IPS DF 19.7 (cell line): ENCODE data around the gene ITLN1.
"Not testable (repeated sequence)": the region's sequence is repeated elsewhere in the genome, so short reads cannot be mapped to it uniquely, and the experiment has no call there.

Source experiments
- DNase-seq: peaks from one replicate; pipeline ENCODE4 v3.0.0-alpha.2; 2013; ENCODE audit warnings: low read depth, low spot score

Gene ITLN1

DNA sequence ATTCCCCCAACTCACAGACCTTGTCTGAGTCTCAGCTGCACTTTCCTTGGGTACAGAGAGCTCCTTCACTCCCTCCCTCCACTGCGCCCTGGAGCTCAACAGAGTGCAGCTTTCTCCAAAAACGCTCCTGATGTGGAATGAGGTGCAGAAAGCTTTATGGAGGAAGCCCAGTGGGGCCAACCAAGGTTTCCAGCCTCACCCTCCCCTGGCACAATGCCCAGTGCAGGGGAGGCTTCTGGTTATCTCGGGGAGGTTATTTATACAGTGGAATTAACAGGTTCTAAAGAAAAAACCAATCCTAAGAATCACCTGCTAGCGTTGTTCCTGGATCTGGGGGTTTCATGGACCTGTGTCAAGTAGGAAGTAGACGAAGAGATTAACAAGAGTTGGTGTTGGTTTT is at the start of gene ITLN1:
Gene ITLN1, minus strand, starts transcription at position 139 of the 400 bp plus-strand sequence. CDS start 303 bp downstream, outside the sequence.
- no peak for DNase-seq

DNA sequence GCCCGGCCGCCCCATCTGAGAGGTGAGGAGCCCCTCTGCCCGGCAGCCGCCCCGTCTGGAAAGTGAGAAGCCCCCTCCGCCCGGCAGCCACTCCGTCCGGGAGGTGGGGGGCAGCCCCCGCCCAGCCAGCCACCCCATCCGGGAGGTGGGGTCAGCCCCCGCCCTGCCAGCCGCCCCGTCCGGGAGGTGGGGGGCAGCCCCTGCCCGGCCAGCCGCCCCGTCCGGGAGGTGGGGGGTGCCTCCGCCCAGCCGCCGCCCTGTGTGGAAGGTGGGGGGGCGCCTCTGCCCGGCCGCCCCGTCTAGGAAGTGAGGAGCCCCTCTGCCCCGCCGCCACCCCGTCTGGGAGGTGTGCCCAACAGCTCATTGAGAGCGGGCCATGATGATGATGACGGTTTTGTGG is 48.3 kb upstream of the ITLN1 start:
- DNase-seq, result not testable (repeated sequence)

DNA sequence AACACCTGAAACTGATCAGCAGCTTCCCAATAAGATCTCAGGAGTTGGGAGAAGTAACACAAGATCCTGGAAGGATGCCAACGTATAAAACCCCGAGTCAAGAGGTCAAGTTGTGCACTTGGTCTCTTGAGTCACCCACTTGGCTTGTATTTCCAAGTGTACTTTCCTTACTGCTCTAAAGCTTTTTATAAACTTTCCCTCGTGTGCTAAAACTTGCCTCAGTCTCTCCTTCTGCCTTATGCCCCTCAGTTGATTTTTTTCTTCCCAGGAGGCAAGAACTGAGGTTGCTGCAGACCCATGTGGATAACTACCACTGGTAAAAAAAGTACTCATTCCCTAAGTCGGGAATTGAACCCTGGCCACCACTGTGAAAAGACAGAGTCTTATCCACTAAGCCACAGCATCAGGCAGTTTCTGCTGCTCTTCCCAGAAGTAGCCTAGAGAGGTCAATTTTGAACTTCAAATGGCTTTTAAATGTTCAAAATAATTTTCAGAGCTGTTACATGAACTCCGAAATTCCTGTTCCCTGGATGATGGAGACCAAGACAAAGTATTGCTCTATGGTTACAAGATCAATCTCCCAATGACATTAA is 40.8 kb upstream of the ITLN1 start:
- DNase-seq, result no peak

DNA sequence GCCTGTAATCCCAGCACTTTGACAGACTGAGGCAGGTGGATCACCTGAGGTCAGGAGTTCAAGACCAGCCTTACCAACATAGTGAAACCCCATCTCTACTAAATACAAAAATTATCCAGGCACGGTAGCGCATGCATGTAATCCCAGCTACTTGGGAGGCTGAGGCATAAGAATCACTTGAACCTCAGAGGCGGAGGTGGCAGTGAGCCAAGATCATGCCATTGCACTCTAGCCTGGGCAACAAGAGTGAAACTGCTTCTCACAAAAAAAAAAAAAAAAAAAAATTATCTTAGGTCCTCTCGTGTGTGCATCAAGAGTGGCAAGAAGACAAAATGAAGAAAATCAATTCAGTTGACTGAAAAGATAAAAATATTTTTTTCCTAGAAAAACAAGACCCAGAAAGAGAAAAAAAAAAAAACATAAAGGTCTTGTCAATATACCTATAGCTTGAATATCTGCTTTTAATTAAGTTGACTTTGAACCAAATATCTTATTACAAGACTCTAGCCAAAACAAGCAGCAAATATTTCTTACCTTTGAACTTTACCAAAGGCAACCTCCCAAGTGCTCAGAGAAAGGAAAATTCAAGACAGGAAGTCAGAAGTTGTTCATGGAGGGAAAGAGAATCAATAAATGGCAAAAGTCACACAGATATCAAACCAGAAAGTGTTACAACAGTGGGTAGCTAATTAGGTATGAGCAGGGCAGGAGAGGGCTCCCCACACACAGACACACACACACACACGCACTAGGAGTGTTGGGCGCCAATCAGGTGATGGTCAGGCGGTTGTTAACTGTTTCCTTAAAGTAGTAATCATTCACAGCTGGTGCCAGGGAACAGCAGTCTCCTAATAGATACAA is 40.0 kb upstream of the ITLN1 start:
- DNase-seq, result no peak

DNA sequence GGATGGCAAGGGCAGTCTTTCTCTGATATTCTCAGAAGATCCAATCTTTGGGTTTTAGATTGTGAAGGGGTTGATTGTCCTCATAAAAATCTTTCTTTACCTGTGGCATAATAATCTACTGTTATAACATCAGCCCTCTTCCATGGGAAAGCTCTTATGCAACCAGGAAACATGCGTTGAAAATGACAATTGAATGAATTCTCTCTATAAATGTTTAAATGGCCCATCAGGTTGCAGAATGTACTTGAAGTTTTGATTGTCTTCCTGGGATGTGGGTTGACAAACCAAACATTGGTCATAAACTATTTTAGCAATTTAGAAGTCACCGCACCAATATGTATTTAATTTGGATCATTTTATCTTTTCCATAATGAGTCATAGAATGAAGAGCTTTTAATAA is 31.7 kb upstream of the ITLN1 start:
- no peak for DNase-seq

DNA sequence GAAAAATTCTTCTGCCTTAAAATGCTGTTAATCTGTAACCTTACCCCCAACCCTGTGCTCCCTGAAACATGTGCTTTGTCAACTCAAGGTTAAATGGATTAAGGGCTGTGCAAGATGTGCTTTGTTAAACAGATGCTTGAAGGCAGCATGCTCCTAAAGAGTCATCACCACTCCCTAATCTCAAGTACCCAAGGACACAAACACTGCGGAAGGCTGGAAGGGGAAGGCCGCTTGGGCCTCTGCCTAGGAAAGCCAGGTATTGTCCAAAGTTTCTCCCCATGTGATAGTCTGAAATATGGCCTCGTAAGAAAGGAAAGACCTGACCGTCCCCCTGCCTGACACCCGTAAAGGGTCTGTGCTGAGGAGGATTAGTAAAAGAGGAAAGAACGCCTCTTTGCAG is 28.2 kb upstream of the ITLN1 start:
- DNase-seq, result not testable (repeated sequence)

DNA sequence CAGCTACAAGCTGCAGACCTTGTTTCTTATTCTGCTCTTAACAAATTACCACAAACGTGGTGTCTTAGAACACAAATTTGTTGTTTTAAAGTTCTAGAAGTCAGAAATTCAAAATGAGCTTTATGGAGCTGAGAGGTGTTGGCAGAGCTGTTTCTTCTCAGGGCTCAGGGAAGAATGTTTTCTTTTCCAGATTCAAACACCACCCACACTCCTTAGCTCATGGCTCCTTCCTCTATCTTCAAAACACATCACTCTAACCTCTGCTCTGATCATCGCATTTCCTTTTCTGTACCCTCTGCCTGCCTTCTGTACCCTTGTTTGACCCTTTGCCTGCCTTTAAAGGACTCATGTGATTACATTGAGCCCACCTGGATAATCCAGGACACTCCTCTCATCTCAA is 26.9 kb upstream of the ITLN1 start:
- no peak for DNase-seq

DNA sequence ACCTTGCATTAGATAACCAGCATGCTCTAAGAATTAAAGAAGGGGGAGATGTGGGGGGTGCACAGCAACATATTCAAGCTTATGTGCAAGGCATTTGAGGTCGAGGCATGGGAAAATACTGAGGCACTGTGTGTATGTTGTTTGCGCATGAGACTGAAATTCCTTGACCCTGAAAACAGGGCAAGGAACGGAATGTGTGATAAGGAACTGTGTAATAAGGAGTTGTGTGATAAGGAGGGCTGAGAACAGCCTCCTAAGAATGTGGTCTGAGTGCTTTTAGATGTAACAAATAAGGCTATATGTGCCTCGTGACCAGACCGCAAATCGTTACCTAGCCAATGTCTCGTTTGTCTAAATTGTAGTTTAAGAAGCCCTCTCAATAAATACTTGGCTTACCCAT is 26.5 kb upstream of the ITLN1 start:
- DNase-seq, result no peak

DNA sequence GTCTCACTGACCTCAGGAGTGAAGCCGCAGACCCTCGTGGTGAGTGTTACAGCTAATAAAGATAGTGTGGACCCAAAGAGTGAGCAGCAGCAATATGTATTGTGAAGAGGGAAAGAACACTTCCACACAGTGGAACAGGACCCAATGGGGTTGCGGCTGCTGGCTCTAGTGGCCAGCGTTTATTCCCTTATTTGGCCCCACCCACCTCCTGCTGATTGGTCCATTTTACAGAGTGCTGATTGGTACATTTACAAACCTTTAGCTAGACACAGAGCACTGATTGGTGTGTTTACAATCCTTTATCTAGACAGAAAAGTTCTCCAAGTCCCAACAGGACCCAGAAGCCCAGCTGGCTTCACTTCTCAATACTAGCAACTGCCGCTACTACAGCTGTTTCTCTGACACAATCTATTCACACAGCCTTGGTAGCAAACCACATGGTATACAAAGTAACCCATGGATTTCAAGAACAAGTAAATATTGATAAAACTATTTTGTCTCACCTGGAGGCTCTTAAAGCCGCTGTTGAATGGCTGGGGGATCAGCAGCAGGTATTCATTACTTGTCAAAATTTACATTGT is 25.3 kb upstream of the ITLN1 start:
- DNase-seq, result no peak

DNA sequence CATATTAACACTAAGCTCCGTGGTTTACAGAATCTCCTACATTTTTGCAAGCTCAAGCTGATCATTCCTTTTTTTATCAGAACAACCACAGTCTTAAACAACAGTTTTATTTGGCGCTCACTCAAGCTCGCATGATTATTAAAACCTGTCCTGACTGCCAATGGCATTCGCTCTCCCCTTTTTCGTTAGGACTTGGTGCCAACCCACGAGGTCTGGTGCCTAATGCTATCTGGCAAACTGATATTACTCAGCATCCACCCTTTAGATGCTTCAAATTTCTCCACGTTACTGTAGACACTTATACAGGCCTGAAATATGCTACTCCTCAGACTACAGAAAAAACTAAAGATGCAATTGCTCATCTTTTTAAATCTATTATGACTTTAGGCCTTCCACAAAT is 23.0 kb upstream of the ITLN1 start:
- no peak for DNase-seq

DNA sequence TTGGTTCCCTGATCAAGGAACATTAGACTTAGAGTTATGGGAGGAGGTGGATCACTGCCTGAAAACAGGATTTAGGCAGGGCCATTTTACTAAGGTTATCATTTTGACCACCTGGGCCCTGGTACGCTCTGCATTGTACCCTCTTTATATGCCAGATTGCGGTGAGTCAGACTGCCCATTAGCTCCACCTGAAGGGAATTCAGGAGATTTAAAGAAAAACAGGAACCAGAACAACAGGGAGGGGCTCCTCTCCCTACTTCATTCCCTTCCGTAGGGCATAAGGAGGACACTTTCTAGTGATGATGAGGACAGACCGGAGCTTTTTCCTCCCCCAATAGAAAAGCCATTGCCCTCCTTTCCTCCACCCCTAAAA is 20.6 kb upstream of the ITLN1 start:
- DNase-seq, result no peak

DNA sequence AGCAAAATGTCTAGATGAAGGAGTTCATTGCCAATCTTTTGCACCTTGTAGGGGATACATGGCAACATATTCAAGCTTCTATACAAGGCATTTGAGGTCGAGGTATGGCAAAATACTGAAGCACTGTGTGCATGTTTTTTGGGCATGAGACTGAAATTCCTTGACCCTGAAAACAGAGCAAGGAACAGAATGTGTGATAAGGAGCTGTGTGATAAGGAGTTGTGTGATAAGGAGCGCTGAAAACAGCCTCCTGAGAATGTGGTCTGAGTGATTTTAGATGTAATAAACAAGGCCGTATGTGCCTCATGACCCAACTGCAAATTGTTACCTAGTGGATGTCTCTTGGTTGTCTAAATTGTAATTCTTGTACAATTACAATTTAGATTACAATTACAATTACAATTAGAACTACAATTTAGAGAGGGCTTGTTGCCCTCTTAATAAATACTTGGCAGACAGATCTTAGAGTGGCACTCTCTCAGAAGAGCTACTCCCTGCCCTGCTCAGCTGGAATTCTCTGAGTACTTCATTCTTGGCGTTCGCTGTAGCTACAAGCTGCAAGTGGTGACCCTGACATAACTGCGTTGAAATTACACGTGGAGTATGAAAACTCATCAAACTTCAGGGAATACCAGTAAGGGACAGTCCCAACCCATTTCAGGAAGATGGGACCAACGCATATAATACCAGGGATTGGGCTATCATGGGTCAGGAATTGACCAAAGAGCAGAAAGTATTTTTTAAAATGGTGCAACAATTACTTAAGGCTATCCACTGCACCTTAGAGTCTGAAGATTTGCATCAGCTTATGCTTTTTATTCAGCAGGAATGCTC is 20.0 kb upstream of the ITLN1 start:
- no peak for DNase-seq

DNA sequence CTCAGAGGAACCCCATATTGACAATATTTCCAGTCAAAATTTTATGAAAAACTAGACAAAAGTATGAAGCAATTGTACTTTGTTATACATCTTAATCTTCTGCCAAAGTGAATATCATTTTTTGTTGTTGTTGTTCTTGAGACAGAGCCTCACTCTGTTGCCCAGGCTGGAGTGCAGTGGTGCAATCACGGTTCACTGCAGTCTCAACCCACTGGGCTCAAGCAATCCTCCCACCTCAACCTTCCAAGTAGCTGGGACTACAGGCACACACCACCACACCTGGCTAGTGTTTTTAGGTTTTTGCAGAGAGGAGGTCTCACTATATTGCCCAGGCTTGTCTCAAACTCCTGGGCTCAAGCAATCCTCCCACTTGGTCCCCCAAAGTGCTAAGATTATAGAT is 17.3 kb upstream of the ITLN1 start:
- DNase-seq, result not testable (repeated sequence)

DNA sequence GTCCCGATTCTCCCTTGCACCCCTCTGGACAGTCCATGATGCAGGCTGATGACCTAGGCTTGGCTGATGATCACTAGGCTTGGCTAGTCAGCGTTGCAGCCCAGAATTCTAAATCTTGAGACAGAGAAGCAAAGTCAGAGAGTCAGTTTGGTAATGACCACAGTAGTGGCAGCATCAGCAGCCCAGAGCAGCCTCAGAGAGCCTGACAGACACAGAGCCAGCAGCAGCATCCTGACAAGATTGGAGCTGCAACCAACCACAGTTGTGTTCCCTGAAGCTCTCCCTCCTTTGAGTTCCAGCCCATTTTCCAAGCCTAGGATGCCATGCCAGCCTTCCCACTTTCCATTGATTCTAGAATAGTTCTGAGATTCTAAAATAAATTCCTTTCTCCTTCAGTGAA is 16.8 kb upstream of the ITLN1 start:
- no peak for DNase-seq

DNA sequence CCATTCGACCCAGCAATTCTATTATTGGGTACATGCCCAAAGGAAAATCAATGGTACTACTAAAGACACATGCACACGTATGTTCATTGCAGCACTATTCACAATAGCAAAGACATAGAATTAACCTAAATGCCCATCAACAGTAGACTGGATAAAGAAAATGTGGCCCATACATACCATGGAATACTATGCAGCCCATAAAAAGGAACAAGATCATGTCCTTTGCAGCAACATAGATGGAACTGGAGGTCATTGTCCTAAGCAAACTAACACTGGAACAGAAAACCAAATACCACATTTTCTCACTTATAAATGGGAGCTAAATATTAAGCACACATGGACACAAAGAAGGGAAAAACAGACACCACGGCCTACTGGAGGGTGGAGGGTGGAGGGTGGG is 15.7 kb upstream of the ITLN1 start:
- not testable (repeated sequence) for DNase-seq

DNA sequence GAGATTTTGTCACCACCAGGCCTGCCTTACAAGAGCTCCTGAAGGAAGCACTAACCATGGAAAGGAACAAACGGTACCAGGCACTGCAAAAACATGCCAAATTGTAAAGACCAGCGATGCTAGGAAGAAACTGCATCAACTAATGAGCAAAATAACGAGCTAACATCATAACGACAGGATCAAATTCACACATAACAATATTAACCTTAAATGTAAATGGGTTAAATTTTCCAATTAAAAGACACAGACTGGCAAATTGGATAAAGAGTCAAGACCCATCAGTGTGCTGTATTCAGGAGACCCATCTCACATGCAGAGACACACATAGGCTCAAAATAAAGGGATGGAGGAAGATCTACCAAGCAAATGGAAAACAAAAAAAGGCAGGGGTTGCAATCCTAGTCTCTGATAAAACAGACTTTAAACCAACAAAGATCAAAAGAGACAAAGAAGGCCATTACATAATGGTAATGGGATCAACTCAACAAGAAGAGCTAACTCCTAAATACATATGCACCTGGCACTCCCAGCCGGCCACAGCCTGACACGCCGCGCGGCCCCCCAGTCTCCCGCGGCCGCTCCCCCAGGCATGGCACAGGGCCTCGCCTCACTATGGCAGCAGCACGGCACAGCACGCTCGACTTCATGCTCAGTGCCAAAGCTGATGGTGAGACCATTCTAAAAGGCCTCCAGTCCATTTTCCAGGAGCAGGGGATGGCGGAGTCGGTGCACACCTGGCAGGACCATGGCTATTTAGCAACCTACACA is 9.6 kb upstream of the ITLN1 start:
- not testable (repeated sequence) for DNase-seq

DNA sequence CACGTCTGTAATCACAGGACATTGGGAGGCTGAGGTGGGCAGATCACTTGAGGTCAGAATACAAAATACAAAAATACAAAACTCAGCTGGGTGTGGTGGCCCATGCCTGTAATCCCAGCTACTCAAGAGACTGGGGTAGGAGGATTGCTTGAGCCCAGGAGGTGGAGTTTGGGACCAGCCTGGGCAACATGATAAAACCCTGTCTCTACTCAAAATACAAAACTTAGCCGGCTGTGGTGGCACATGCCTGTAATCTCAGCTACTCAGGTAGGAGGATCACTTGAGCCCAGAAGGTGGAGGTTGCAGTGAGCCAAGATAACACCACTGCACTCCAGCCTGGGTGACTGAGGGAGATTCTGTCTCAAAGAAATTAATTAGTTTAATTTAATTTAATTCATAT is 6.5 kb upstream of the ITLN1 start:
- no peak for DNase-seq

DNA sequence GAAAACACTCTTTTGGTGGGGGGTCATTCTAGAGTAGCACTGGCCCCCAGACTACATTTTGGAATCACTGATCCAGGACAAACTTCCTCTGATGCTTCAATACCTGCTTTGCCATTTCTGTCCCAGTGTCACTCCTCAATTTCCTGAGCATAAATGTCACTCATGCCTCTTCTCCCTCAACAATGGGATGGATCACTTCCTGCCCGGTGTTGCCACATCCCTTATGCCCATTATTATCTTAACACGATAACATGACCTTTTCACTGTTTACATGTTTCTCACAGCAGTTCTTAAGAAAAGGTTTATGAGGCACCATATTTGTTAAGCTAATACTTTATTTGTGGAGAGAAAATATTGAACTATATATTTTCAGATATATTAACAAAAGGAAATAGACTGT is 3.9 kb upstream of the ITLN1 start:
- DNase-seq, result no peak

DNA sequence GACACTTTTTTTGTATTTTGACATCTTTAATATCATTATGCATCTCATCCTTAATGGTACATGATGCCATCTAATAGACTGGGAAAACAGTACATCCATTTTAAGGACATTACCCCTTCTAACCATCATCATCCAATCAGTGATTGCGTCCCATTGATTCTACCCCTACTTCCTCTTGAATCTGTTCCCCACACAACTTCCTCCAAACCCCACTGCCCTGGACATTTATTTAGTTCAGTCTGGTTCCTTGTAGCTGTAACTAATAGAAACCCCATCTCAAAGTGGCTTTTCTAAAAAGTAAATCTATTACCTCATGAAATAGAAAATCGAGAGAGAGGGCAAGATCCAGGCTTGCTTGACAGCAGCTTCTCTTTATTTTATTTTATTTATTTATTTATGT is 2.1 kb upstream of the ITLN1 start:
- no peak for DNase-seq

DNA sequence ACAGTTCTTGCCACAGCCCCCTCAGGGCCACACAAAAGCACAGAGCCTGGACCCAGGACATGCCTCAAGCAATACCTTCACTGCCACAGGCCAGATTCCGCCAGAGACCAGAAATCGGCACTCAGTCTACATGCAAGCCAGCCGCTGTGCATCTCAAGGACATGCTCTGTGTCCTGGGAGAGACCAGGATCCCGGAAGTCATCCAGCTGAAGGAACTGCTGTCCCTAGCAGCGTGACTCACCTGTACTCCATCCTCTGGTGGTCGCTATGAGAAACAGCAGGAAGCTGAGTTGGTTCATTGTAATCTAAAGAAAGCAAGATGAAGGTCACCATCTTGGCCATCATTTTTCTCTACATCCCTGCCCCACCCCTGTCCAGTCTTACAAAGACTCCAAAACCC is 401 bp downstream of the ITLN1 start:
- peak; percentile 28 for DNase-seq
